ENCODE data around the gene RDH14.

RDH14 gene

GRCh38 chr2:18546567-18546966, 13.9 kb downstream of the RDH14 start:
- no peaks in the 10 kb centered on the region for H3K36me3 ChIP-seq (ENCODE audit: control insufficient read depth in 2 of 2, insufficient read depth in 1 of 2, low read length in 2 of 2)
- peak; percentile 33; the same call in 1 of the 2 replicates for TF ChIP-seq ZFHX2 (tag by site-specific recombination; conservative IDR thresholded peaks at IDR 0.05)
- no peak for TF ChIP-seq ZNF302 (tag by site-specific recombination; IDR thresholded peaks at IDR 0.05; ENCODE audit: low read depth)
- no peak for TF ChIP-seq GFI1B (tag by site-specific recombination; IDR thresholded peaks at IDR 0.05)
- TF ChIP-seq EGR2 (tag by site-specific recombination; IDR thresholded peaks at IDR 0.05; ENCODE audit: low read depth): peak; percentile 21; the same call in 1 of the 2 replicates
- peak; percentile 66; the same call in 1 of the 2 replicates for TF ChIP-seq ZNF561 (tag by site-specific recombination; IDR thresholded peaks at IDR 0.05; ENCODE audit: borderline replicate concordance)
- no peak for TF ChIP-seq ZNF112 (tag by site-specific recombination; IDR thresholded peaks at IDR 0.05)
- ChIA-PET CTCF (interaction anchor here (0.6 kb wide), 2 partner anchors 33 to 143 kb away, joined by 3 read pairs; no protein-coding TSS in a partner anchor), POLR2A (interaction anchor here (1.2 kb wide), 1 partner anchor 13 kb away, joined by 4 read pairs; the partner anchor contains the start of gene RDH14)
- no peaks in the 10 kb centered on the region for H3K9me3 ChIP-seq (ENCODE audit: control insufficient read depth, insufficient read depth, low read depth, low read length)
- H3K4me3 ChIP-seq (ENCODE audit: low read depth, low read length): no peak overlapping the region
- H3K4me1 ChIP-seq (ENCODE audit: control insufficient read depth, insufficient read depth, low read length): peaks cover 3% of the 10 kb centered on the region
- H3K27ac ChIP-seq (ENCODE audit: extremely low read depth, low read depth, low read length): no peak overlapping the region

GRCh38 chr2:18545384-18545783, 15.1 kb downstream of the RDH14 start:
- Histone ChIP-seq H3K36me3 (ENCODE audit: control insufficient read depth in 2 of 2, insufficient read depth in 1 of 2, low read length in 2 of 2) (no peaks in the 10 kb centered on the region), H3K4me1 (ENCODE audit: control insufficient read depth, insufficient read depth, low read length) (peaks cover 3% of the 10 kb centered on the region), H3K9me3 (ENCODE audit: control insufficient read depth, insufficient read depth, low read depth, low read length) (no peaks in the 10 kb centered on the region), H3K4me3 (ENCODE audit: low read depth, low read length) (no peak overlapping the region), H3K27ac (ENCODE audit: extremely low read depth, low read depth, low read length) (no peak overlapping the region)
- TF ChIP-seq MEIS1 (CRISPR knock-in tag; IDR thresholded peaks at IDR 0.05; ENCODE audit: borderline replicate concordance): no peak
- no peak for TF ChIP-seq ZNF23 (tag by site-specific recombination; IDR thresholded peaks at IDR 0.05; ENCODE audit: borderline replicate concordance)
- TF ChIP-seq GLI4 (tag by site-specific recombination; IDR thresholded peaks at IDR 0.05): no peak
- TF ChIP-seq RBAK (tag by site-specific recombination; IDR thresholded peaks at IDR 0.05): no peak
- no peak for TF ChIP-seq ZNF423 (tag by site-specific recombination; IDR thresholded peaks at IDR 0.05)
- TF ChIP-seq BCL11B (tag by site-specific recombination; IDR thresholded peaks at IDR 0.05; ENCODE audit: low read depth): no peak
- no peak for TF ChIP-seq ZNF155 (tag by site-specific recombination; IDR thresholded peaks at IDR 0.05)
- TF ChIP-seq ZNF571 (tag by site-specific recombination; IDR thresholded peaks at IDR 0.05): no peak
- TF ChIP-seq ZNF302 (tag by site-specific recombination; IDR thresholded peaks at IDR 0.05; ENCODE audit: low read depth): no peak
- no peak for TF ChIP-seq ZNF362 (tag by site-specific recombination; IDR thresholded peaks at IDR 0.05)
- TF ChIP-seq IKZF3 (tag by site-specific recombination; IDR thresholded peaks at IDR 0.05): no peak
- no peak for TF ChIP-seq KLF16 (tag by site-specific recombination; IDR thresholded peaks at IDR 0.05)
- TF ChIP-seq ZNF146 (tag by site-specific recombination; IDR thresholded peaks at IDR 0.05): no peak
- no peak for TF ChIP-seq ZNF202 (tag by site-specific recombination; IDR thresholded peaks at IDR 0.05; ENCODE audit: borderline replicate concordance)
- no peak for TF ChIP-seq ZNF148 (tag by site-specific recombination; IDR thresholded peaks at IDR 0.05; ENCODE audit: borderline replicate concordance)
- TF ChIP-seq HIC1 (tag by site-specific recombination; IDR thresholded peaks at IDR 0.05): no peak
- no peak for TF ChIP-seq ZNF335 (tag by site-specific recombination; conservative IDR thresholded peaks at IDR 0.05)
- POLR2A ChIA-PET: interaction anchor here (1.2 kb wide), 1 partner anchor 15 kb away, joined by 4 read pairs; the partner anchor contains the start of gene RDH14
- CTCF ChIA-PET: no interaction called here

Measured in HEK293 (cell line).